GM21360 (cell line): Measurements from ENCODE around the gene PLVAP.
A peak's percentile ranks its signal among the peaks of the same experiment; 100 is the strongest.

Source experiments
- ATAC-seq: cut with Tn5 transposase; IDR thresholded peaks from one replicate; pipeline ENCODE4 v1.9.1; 2021; ENCODE audit warnings: mild to moderate bottlenecking, moderate library complexity; ENCODE audit not compliant: unreplicated experiment

Gene PLVAP

DNA sequence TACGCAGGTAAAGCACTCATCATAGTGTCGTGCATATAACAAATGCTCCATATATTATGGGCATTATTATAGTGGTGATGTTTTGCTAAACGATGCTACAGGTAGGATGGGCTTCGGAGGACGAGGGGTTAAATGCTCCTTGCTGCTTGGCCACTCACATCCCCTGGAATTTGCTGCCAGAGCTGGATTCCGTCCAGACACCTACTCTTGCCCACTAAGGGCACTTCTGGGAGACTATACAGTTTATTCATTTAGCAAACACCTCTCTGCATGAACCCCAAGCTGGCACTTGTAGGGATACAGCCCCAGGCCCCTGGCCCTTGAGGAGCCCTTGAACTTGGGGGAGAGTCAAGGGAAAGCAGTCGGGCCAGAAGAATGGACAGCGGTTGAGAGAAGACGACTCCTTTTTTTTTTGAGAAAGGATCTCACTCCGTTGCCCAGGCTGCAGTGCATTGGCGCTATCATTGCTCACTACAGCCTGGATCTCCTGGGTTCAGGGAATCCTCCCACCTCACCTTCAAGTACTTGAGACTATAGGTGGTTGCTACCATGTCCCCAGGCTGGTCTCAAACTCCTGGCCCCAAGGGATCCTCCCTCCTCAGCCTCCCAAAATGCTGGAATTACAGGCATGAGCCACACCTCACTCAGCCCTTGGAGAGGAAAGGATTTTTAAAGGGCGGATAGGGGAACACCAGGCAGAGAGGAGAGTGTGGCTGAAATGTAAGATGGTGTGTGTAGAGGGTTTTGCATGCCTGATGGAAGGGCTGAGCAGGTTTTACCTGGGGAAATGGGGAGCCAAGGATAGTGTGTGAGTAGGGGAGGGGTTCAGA is 72.5 kb downstream of the PLVAP start:
- no peak for ATAC-seq

DNA sequence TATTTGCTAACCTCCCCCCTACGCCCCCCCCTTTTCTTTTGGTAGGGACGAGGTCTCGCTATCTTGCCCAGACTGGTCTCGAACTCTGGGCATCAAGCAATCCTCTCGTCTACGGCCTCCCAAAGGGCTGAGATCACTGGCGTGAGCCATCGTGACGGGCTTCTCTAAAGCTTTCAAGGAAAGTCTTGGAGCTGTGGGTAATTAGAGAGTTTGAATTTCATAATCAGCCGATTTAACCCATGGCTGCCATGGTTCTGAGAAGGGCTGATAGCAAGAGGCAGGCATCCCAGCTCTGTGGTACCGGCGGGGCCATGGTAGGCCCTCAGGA is 73.2 kb downstream of the PLVAP start:
- no peak for ATAC-seq

DNA sequence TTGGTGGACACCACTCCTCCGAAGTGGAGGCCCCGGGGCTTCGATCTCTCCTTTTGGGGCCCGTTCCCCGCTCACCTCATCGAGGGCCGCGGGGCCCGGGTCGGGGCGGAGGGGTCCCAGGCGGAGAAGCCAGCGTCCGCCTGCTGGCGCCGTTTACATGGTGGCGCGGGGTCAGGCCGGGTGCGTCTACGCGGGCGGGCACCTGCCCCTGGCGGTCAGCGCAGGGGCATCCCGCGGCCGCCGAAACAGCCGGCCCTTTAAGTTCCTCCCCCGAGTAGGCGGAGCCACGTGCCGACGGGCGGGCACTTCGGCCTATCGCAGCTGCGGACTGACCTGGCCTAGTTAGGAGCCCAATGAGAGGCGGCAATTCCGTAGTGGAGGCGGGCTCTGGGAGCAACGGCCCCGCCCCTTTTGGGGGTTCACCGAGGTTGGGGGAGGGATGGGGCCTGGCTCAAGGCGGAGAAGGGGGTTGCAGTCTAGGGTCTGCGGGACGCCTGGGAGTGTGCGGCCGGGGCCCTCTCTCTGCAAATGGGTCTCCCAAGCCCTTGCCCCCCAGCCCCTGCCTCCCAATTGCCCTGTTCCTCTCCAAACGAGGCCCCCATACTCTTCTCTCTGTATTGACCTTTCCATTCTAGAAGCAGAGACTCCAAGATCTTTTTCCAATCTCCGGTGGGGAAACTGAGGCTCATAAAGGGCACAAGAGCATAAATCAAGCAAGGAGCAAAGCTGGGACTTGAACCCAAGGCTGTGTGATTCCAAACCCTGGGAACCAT is 73.8 kb downstream of the PLVAP start, which contains the start of gene ABHD8:
ABHD8 (minus strand) TSS at position 259 of the 773 bp plus-strand sequence. CDS start 1,809 bp downstream, outside the sequence.
- ATAC-seq = peak; percentile 46

DNA sequence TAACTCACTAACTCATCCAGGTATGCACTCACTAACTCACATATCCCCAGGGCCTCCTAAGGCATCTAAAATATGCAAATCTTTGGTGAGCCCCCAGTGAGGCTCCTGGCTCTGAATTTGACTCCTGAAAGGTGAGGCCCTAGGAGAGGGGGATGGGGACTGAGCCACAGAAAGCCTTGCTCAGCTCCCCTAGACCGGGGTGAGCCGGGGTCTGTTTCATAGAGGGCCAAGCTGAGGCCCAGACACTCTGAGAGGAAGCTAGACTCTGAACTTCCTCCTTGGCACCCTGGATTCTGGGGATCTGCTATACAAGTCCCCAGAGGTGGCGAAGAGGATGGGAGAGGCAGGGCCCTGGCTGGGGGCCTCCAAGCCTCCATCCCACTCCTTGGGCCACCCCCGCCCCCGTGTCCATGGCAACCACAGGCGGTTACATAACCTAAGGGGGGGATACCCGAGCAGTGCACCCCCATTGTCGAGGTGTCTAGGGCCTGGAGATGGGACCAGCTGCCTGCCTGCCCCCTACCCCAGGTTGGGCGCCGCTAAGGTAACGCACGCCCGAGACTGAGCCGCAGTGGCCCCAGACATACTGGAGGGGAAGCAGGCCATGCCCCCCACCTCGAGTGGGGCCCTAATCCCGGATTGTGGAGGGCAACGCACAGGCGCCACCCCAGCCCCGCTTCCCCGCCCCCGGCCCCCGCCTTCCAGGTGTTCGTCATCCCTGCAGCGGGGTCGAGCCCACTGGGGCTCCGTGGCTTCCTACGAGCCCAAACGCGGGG is 74.6 kb downstream of the PLVAP start:
- no peak for ATAC-seq
